Mucosa of stomach (tissue), 1 donor: ENCODE data around the gene ATP1A4.

Source experiments
- H3K27me3 ChIP-seq: one replicate; pipeline ENCODE4 v1.7.0; 2013; ENCODE audit warnings: mild to moderate bottlenecking, low read length; ENCODE audit not compliant: control insufficient read depth, insufficient read depth
- H3K36me3 ChIP-seq: one replicate; pipeline ENCODE4 v1.7.0; 2013; ENCODE audit warnings: low read length; ENCODE audit not compliant: control insufficient read depth, insufficient read depth
- H3K4me1 ChIP-seq: one replicate; pipeline ENCODE4 v1.7.0; 2013; ENCODE audit warnings: mild to moderate bottlenecking, low read length; ENCODE audit not compliant: control insufficient read depth, insufficient read depth
- H3K4me3 ChIP-seq: one replicate; pipeline ENCODE4 v1.7.0; 2013; ENCODE audit warnings: low read length
- H3K9ac ChIP-seq: one replicate; pipeline ENCODE4 v1.7.0; 2013; ENCODE audit warnings: mild to moderate bottlenecking, low read length, moderate library complexity
- H3K9me3 ChIP-seq: one replicate; pipeline ENCODE4 v1.7.0; 2013; ENCODE audit warnings: mild to moderate bottlenecking, low read length, moderate library complexity; ENCODE audit not compliant: control insufficient read depth
- donor health status: Pancreatic carcinoma.

ATP1A4 gene

DNA sequence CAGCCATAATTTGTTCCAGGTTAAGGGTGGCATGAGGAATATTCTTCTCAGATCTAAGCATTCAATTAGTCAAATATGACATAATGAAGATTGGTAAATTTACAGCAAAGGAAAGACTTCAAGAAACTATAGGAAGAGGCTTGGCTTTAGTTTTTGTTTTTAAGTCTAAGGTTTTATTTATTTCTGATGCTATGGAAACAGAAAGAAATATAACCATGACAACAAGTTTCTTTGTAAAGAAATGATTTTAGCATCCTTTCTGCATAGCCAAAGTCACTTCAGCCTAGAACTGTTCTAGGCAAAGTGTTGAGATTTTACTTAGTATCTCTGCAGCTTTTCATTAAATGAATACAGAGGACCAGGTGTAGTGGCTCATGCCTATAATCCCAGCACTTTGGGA lies 81.5 kb downstream of the ATP1A4 start:
- Histone ChIP-seq H3K4me3 (no peak overlapping the region), H3K36me3 (no peaks in the 10 kb centered on the region), H3K9me3 (no peaks in the 10 kb centered on the region), H3K27me3 (no peaks in the 10 kb centered on the region), H3K4me1 (no peaks in the 10 kb centered on the region), H3K9ac (no peak overlapping the region)
